LNCAP (cell line): ENCODE results near the gene TMEM255B.

Experiments used
- TF ChIP-seq, protein P1 (sequence below): fragments of 450-650 bp; IDR thresholded peaks from 2 replicates; pipeline ENCODE4 v1.5.1; 2017; ENCODE audit warnings: mild to moderate bottlenecking

Gene TMEM255B

DNA sequence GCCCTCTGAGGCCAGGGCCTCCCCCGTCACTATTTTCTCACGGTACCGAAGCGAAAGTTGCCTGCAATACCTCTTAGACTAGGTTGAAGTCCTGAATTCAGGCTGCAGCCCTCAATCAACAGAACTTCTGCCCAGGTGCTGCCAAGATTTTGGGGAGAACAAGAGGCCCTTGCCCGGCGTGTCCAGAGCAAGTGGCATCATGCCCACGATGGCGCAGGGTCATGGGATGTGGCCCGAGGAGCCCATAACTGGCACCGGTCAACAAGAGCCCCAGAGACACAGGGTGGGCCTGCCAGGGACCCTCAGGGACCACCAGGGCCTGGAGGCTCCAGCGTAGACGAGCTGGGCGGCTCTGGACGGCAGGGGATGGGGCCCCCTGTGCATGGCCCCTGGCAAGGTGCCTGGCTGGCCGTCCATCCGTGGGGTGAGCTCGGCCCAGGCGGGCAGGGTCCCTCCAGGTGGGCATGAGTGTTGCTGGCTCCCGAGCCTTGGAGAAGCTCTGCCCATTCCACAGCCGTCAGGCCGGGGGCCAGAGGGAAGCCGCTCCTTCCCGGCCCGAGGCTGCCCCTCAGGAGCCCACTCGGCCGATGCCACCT lies 59.8 kb downstream of the TMEM255B start:
- TF ChIP-seq, protein P1, sequence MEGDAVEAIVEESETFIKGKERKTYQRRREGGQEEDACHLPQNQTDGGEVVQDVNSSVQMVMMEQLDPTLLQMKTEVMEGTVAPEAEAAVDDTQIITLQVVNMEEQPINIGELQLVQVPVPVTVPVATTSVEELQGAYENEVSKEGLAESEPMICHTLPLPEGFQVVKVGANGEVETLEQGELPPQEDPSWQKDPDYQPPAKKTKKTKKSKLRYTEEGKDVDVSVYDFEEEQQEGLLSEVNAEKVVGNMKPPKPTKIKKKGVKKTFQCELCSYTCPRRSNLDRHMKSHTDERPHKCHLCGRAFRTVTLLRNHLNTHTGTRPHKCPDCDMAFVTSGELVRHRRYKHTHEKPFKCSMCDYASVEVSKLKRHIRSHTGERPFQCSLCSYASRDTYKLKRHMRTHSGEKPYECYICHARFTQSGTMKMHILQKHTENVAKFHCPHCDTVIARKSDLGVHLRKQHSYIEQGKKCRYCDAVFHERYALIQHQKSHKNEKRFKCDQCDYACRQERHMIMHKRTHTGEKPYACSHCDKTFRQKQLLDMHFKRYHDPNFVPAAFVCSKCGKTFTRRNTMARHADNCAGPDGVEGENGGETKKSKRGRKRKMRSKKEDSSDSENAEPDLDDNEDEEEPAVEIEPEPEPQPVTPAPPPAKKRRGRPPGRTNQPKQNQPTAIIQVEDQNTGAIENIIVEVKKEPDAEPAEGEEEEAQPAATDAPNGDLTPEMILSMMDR: no peak

DNA sequence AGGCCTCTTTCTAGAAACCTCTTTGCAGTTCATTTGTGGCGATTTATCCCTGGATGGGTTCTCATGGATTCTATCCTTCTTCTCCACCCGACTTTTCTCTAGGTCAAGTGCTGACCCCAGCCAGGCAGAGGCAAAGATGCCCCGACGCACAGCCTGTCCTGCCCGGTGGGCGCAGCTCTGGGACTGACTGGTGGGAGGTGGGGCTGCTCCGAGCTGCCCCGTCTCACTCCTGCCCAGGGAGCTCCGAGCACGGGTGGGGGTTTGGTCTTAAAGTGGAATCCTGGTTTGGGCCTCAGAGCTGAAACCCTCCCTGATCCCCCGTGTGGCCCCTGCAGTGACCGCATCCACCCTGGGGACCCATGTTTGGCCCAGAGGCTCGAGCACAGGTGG lies 60.3 kb downstream of the TMEM255B start:
- TF ChIP-seq, protein P1: no peak

DNA sequence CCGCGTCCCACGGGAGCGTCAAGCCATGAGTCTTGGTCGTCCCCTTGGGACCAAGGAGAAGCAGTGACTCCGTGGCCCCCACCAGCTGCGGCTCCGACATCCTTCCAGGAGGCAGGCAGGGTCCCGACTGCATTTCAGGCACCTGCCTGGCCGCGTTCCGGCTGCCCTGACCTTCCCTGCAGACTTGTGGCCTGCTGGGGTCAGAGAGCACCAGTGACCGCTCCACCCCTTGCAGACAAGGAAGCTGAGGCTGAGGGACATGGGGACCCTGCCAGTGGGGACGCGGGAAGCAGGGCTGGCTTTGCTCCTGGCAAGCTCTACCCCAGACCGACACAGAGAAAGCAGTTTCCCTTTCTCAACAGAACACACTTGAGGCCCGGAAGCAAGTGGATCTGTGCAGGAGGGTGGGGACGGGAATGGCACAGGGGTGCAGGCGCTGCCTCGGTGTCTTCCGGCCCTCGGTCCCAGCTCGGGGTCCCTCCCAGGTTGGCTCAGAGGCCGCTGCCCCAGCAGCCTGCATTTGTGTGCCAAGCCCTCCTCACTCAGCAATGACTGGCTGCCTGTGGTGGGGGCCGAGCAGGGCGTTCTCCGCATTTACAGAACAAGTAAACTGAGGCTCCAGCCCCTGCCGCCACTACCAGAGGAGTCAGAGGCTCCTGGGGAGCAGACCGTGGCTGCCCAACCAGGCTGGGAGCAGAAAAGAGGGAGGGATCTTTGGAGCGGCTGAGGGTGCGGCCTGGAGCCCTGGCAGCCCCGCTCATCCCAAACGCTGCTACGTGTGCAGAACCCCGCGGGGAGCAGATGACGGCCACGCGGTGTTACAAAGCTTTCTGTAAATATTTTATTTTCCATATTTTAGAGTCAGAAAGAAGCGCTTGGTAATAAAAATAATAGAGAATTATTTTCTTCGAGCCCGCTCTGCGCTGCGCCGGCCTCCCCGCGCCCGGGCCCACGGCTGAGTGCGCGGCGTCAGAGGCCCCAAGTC lies 61.0 kb downstream of the TMEM255B start:
- TF ChIP-seq, protein P1: no peak

DNA sequence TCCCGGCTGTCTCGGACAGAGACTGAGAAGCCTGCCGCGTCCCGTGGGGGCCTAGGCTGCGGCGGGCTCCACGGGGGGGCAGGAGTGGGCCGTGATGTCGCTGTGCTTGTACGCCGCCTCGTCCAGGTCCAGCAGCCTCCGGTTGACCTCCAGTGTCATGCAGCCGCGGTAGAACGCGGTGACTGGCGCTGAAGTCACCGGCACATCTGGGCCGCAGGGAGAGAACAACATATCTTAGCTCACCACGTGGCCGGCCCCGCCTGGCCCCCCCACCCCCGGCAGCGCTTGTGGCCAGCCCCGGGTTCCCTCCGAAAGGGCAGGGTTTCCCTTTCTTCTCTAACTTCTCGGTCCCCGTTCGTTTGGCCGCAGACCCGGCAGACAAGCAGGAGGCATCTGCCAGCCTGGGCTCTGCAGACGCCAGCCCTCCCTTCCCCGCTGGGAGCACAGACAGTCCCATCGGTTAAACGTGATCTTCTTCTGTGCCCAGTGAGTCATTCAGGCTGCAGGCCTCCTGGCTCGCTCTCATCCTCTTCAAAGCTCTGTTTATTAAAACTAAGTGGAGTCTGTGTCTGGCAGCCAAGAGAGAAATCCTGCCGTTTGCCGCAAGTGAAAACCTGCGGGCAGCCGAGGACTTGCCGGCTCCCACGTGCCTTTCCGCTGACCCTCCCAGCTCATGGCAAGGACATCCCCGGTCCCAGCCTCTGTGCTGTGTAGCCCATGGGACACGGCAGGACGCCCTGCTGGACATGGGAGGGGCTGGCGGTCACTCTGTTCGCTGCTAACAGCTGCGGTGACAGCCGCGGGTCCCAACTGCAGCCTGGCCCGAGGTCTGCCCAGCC lies 62.0 kb downstream of the TMEM255B start:
- TF ChIP-seq, protein P1: no peak

DNA sequence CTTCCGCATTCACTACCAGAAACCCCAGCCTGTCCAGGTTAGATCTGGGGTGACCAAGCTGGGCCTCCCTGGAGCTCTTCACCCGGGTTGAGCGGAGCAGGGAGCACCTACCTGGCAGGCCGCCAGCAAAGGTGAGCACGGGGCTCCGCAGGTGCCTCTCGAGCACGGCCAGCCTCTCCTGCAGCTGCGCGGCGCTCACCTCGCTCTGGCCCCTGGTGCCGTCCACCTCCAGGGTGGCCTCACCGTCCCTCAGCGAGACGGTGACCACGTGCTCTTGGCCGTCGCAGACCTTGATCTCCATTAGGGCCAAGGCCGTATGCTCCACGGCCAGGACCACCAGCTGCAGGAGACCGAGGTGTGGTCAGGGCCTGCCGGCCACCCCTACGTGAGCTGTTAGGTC lies 62.8 kb downstream of the TMEM255B start:
- TF ChIP-seq, protein P1: no peak

DNA sequence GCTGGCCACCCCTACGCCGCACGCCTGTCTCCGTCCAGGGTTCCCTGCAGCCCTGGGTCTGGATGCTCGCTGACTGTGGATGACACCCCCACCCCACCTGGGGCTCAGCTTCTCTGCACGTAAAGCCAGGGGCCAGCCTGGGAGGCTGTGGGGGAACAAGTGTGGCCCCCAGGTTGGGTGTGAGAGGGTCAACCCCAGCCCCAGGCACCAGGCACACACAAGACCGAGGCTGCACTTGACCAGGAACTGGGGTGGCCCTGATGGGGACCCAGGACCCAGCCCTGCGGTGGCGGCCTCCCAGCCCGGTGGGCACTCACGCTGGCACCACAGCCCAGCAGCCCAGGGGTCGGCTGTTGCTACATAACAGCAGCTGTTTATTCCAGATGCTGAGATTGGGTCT lies 63.2 kb downstream of the TMEM255B start:
- TF ChIP-seq, protein P1: no peak

DNA sequence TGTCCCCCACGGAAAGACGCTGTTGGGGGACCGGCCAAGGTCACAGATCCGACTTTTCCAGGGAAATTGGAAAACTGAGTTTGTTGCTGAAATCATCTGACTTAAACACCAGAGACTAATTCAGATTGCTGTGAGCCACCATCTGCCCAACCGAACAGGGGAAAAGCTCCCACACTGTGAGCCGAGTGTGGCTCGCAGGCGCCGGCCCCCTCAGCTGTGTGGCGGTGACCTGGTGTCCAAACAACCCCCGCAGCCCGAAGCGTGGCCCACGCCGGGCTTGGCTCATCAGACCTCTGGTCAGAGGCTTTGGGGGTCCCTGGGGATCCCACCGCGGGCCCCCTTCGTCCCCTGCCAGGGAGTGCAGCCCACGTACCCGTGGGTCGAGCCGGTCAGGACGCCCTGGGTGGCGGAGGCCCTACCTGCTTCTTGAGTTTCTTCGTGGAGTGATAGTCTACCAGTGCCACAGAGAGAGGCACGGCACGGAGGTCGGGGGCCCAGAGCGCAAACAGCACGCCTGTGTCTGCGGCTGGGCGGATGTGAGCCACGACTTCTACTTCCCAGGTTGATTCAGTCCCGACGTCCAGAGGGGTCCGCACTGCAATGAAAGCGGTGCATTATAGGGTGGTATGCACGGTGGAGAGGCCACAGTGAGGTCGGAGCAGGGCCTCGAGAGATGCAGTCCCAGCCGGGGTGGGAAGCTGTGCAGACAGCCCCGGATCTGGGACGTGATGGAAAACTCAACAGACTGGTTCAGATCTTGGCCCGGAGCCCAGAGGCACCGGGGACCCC lies 64.1 kb downstream of the TMEM255B start:
- TF ChIP-seq, protein P1: no peak
